HCT116 (cell line): ENCODE data around the gene PNMT. TPM values are rescaled to one million over a fixed set of nuclear protein-coding genes. Genes with fewer than 3 reads are reported as not detected.

Experiments used
- ATAC-seq: fragments of 200-7000 bp; cut with Tn5 transposase; 2 replicates; pipeline ENCODE4 v1.9.1; 2020; ENCODE audit warnings: mild to moderate bottlenecking, moderate library complexity
- BruUV-seq: library from RNA; stranded (reverse); fragments of 400-500 nt; replicated peaks from 2 replicates; lab custom pipeline; 2021; lab: Mats Ljungman, UMichigan
- CTCF ChIA-PET: fragments of 300-600 bp; sonication (Branson Sonifier 250); formaldehyde crosslinking; loops from one replicate; lab custom pipeline; 2021; ENCODE audit warnings: antibody characterized with exemption; lab: Charles Lee
- POLR2A ChIA-PET: fragments of 300-600, 350-600 bp; sonication (Branson Sonifier 250); formaldehyde crosslinking; loops from one replicate; lab custom pipeline; 2021; ENCODE audit warnings: antibody characterized with exemption; lab: Charles Lee
- RAD21 ChIA-PET, 2 experiments: fragments of 300-600 bp; sonication (Branson Sonifier 250); formaldehyde crosslinking; loops; one replicate each; lab custom pipeline; 2023; ENCODE audit warnings: low total read pairs in 2 of 2; ENCODE audit not compliant: uncharacterized antibody in 2 of 2, unreplicated experiment in 2 of 2, low non-redundant PET in 1 of 2; lab: Charles Lee
- DNase-seq: peaks from one replicate; pipeline ENCODE4 v3.0.0-alpha.2; 2010; ENCODE audit warnings: low read depth, low spot score
- H2AFZ ChIP-seq: fragments of 200-600 bp; shearing (Covaris generic), sonication (generic); 2 replicates; pipeline ENCODE4 v1.6.1; 2017; ENCODE audit warnings: low read depth, mixed run types, mixed read lengths, antibody characterized with exemption, low read length; ENCODE audit not compliant: poor library complexity, severe bottlenecking
- H3K27ac ChIP-seq: 2 replicates; pipeline ENCODE4 v1.5.1; 2012; ENCODE audit warnings: low read depth, low read length
- H3K27me3 ChIP-seq: fragments of 200-600 bp; sonication (generic); 2 replicates; pipeline ENCODE4 v1.6.1; 2016; ENCODE audit warnings: mixed run types, low read length, mixed read lengths; ENCODE audit not compliant: insufficient read depth
- H3K36me3 ChIP-seq, 2 experiments: fragments of 200-500 bp in 1 of 2; fragments of 200-600 bp in 1 of 2; sonication (Bioruptor generic) in 1 of 2; sonication (generic) in 1 of 2; 2 replicates each; pipeline versions ENCODE4 v1.5.1 to v1.6.1; 2014 to 2016; ENCODE audit warnings: low read length in 2 of 2, inconsistent platforms in 1 of 2, mixed read lengths in 1 of 2, mixed run types in 1 of 2; ENCODE audit not compliant: insufficient read depth in 2 of 2, control insufficient read depth in 1 of 2
- H3K4me1 ChIP-seq, 2 experiments: fragments of 200-600 bp in 1 of 2; sonication (generic) in 1 of 2; 2 replicates each; pipeline versions ENCODE4 v1.5.1 to v1.6.1; 2012 to 2017; ENCODE audit warnings: low read length in 2 of 2, inconsistent platforms in 1 of 2, mild to moderate bottlenecking in 1 of 2, mixed read lengths in 1 of 2, mixed run types in 1 of 2, moderate library complexity in 1 of 2; ENCODE audit not compliant: insufficient read depth in 2 of 2, control insufficient read depth in 1 of 2
- H3K4me2 ChIP-seq: fragments of 200-600 bp; sonication (generic); 2 replicates; pipeline ENCODE4 v1.6.1; 2017; ENCODE audit warnings: mixed run types, low read length, mixed read lengths
- H3K4me3 ChIP-seq, 2 experiments: fragments of 200-600 bp in 1 of 2; sonication (generic) in 1 of 2; replicated peaks in 1 of 2; 2 replicates each; pipeline ENCODE4 v1.5.1; 2011 to 2016; ENCODE audit warnings: low read length in 2 of 2, control low read depth in 1 of 2, low read depth in 1 of 2, mild to moderate bottlenecking in 1 of 2, mixed read lengths in 1 of 2, mixed run types in 1 of 2
- H3K79me2 ChIP-seq: fragments of 200-600 bp; sonication (generic); 2 replicates; pipeline ENCODE4 v1.6.1; 2017; ENCODE audit warnings: mild to moderate bottlenecking, mixed run types, low read length, moderate library complexity, mixed read lengths; ENCODE audit not compliant: insufficient read depth
- H3K9ac ChIP-seq: fragments of 200-600 bp; sonication (generic); 2 replicates; pipeline ENCODE4 v1.6.1; 2016; ENCODE audit warnings: low read length, mixed read lengths
- H3K9me2 ChIP-seq: fragments of 200-600 bp; sonication (generic), shearing (Covaris generic); 2 replicates; pipeline ENCODE4 v1.6.1; 2017; ENCODE audit warnings: mixed run types, mild to moderate bottlenecking, moderate library complexity; ENCODE audit not compliant: insufficient read depth
- H3K9me3 ChIP-seq, 2 experiments: fragments of 200-500 bp in 1 of 2; fragments of 200-600 bp in 1 of 2; sonication (Bioruptor generic) in 1 of 2; sonication (generic) in 1 of 2; 2 replicates each; pipeline ENCODE4 v1.6.1; 2014 to 2017; ENCODE audit warnings: low read length in 2 of 2, mixed read lengths in 2 of 2, inconsistent platforms in 1 of 2, low read depth in 1 of 2, mild to moderate bottlenecking in 1 of 2, mixed run types in 1 of 2, moderate library complexity in 1 of 2; ENCODE audit not compliant: control insufficient read depth in 1 of 2, insufficient read depth in 1 of 2
- H4K20me1 ChIP-seq: fragments of 200-600 bp; sonication (generic), shearing (Covaris generic); 2 replicates; pipeline ENCODE4 v1.6.1; 2017; ENCODE audit warnings: mixed run types, mild to moderate bottlenecking, moderate library complexity; ENCODE audit not compliant: insufficient read depth
- ELF1 ChIP-seq: IDR thresholded peaks from 2 replicates; pipeline ENCODE4 v1.6.1; 2012; ENCODE audit warnings: low read depth, borderline replicate concordance
- FOSL1 ChIP-seq: IDR thresholded peaks from 2 replicates; pipeline ENCODE4 v1.6.1; 2012; ENCODE audit warnings: low read depth
- MAX ChIP-seq: IDR thresholded peaks from 2 replicates; pipeline ENCODE4 v1.6.1; 2012
- SP1 ChIP-seq: IDR thresholded peaks from 2 replicates; pipeline ENCODE4 v1.6.1; 2012; ENCODE audit warnings: low read depth
- YY1 ChIP-seq: IDR thresholded peaks from 2 replicates; pipeline ENCODE4 v1.6.1; 2011; ENCODE audit warnings: low read length, low read depth, moderate library complexity, mild to moderate bottlenecking; ENCODE audit not compliant: insufficient replicate concordance; ENCODE audit errors: extremely low read depth
- ZNF274 ChIP-seq: fragments of 200-500 bp; sonication (Bioruptor generic); IDR thresholded peaks from 2 replicates; pipeline ENCODE4 v1.6.1; 2014; ENCODE audit warnings: mild to moderate bottlenecking, low read depth, low read length, inconsistent platforms
- intact Hi-C: fragments of 100-400 bp; cut with micrococcal nuclease; formaldehyde crosslinking; loops from 2 replicates; pipeline ENCODE4 v1.10.0; 2022
- total RNA-seq: library from RNA; stranded (reverse); gene quantifications from one replicate; pipeline ENCODE4 v1.2.1, GENCODE V29; 2021; ENCODE audit not compliant: unreplicated experiment

The PNMT gene
- total RNA-seq, 1 experiment from 2014 or later: not detected

GRCh38 chr17:39662551-39663339 lies 5.5 kb upstream of the PNMT start:
- Histone ChIP-seq H3K9me3 (no peaks in the 10 kb centered on the region), H3K27ac (peak overlapping the region; percentile 64), H3K9me2 (no peaks in the 10 kb centered on the region), H3K4me1 (peaks cover 26 to 37% of the 10 kb centered on the region in 2 experiments), H3K79me2 (no peaks in the 10 kb centered on the region), H3K4me3 (no peak overlapping the region), H2AFZ (no peak overlapping the region), H3K36me3 (peaks cover 2 to 5% of the 10 kb centered on the region in 2 experiments; a peak in 1 of 4 replicates), H4K20me1 (no peaks in the 10 kb centered on the region), H3K9ac (peak overlapping the region; percentile 57; the same call in 1 of the 2 replicates), H3K27me3 (no peaks in the 10 kb centered on the region), H3K4me2 (peak overlapping the region; percentile 94)
- TF ChIP-seq SP1 (no peak), ZNF274 (no peak), YY1 (no peak), ELF1 (no peak)
- BruUV-seq: no TSS peak
- CTCF ChIA-PET: interaction anchor here (1.2 to 1.7 kb wide), 3 partner anchors 9 to 41 kb away, joined by 4 to 5 read pairs (median 4); no protein-coding TSS in a partner anchor
- RAD21 ChIA-PET: no interaction called here
- ATAC-seq (no peak), DNase-seq (no peak)
- POLR2A ChIA-PET: no interaction called here
- intact Hi-C loops: no loop called here

- Histone ChIP-seq H3K4me3 (peak overlapping the region in 1 of 2 experiments; percentile 58; a peak in 2 of 4 replicates), H3K79me2 (no peaks in the 10 kb centered on the region), H3K27ac (peak overlapping the region; percentile 64), H3K4me1 (peaks cover 26 to 37% of the 10 kb centered on the region in 2 experiments), H3K9me3 (no peaks in the 10 kb centered on the region), H3K36me3 (peaks cover 2 to 5% of the 10 kb centered on the region in 2 experiments; a peak in 1 of 4 replicates), H2AFZ (no peak overlapping the region), H3K9ac (peak overlapping the region; percentile 57)
- ChIA-PET POLR2A (no interaction called here), CTCF (interaction anchor here (0.7 to 1.7 kb wide), 4 partner anchors 9 to 42 kb away, joined by 3 to 5 read pairs (median 4); no protein-coding TSS in a partner anchor), RAD21 (interaction anchor here in 1 of 2 experiments (0.6 kb wide), 1 partner anchor 618 kb away, joined by 4 read pairs; no protein-coding TSS in a partner anchor)
- ATAC-seq (peak; percentile 39), DNase-seq (no peak)
- intact Hi-C loops: no loop called here
- no TSS peak for BruUV-seq
- TF ChIP-seq MAX (no peak), FOSL1 (no peak)
- TF ChIP-seq, all 23 proteins: peak for 0
- peak overlapping the region; percentile 94 for H3K4me2 ChIP-seq
- no peaks in the 10 kb centered on the region for H3K9me2 ChIP-seq
- H4K20me1 ChIP-seq: no peaks in the 10 kb centered on the region
- H3K27me3 ChIP-seq: no peaks in the 10 kb centered on the region
These were observed 4.9 kb upstream of the PNMT start for GRCh38 chr17:39663340-39663687.
